Fibroblast of the aortic adventitia (primary cell): ENCODE results near the gene PKNOX2. TPM values are rescaled to one million over a fixed set of nuclear protein-coding genes. Genes with fewer than 3 reads are reported as not detected.

ENCODE experiments used
- DNase-seq: peaks from one replicate; pipeline ENCODE4 v3.0.0-alpha.2; 2010; ENCODE audit warnings: low read depth
- H3K4me3 ChIP-seq: 2 replicates; pipeline ENCODE4 v1.5.1; 2011; ENCODE audit warnings: low read depth, mild to moderate bottlenecking, control low read depth, low read length, moderate library complexity
- total RNA-seq: library from RNA; depleted of rRNA; stranded (reverse); fragments of >200 nt; gene quantifications from 2 replicates; pipeline ENCODE4 v1.2.3, GENCODE V29; 2012; ENCODE audit warnings: low replicate concordance
- TF ChIP-seq, protein P1 (sequence below): IDR thresholded peaks from 2 replicates; pipeline ENCODE4 v1.5.1; 2011; ENCODE audit warnings: mild to moderate bottlenecking, low read length, control low read depth, inconsistent platforms; ENCODE audit not compliant: insufficient read depth

The PKNOX2 gene
- total RNA-seq, 1 donor, result 2.0 TPM

DNA sequence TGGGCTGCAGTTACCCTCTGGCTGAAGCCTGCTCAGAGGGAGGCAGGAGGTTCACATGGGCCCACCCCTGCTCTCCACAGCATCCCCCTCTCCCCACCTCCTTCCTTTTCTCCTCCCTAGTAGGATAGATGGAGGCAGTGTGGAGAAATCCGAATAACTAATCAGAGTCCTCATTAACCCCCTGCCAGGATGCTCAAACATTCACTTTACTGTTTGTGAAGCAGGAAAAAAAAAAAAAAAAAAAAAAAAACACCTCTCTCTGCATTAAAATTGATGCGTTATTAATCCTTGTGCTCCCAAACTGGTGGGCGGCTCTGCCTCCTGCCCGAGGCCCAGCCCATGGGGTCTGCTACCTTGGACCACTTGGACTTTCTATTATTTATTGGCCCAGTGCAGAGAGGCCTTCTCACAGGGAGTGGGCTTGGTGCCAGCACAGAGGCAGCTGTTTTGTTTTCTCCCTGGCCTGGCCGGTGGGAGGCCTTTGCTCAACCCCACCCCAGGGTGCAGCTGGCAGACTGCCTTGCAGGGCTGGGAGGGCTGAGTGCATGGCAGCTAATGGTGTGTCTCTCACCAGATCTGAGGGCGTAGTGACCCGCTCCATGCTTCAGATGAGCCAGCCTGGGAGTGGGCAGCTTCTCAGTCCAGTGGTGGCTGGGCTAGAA lies 150.7 kb downstream of the PKNOX2 start:
- DNase-seq, result peak; percentile 65
- H3K4me3 ChIP-seq, result no peak overlapping the region
- TF ChIP-seq, protein P1, sequence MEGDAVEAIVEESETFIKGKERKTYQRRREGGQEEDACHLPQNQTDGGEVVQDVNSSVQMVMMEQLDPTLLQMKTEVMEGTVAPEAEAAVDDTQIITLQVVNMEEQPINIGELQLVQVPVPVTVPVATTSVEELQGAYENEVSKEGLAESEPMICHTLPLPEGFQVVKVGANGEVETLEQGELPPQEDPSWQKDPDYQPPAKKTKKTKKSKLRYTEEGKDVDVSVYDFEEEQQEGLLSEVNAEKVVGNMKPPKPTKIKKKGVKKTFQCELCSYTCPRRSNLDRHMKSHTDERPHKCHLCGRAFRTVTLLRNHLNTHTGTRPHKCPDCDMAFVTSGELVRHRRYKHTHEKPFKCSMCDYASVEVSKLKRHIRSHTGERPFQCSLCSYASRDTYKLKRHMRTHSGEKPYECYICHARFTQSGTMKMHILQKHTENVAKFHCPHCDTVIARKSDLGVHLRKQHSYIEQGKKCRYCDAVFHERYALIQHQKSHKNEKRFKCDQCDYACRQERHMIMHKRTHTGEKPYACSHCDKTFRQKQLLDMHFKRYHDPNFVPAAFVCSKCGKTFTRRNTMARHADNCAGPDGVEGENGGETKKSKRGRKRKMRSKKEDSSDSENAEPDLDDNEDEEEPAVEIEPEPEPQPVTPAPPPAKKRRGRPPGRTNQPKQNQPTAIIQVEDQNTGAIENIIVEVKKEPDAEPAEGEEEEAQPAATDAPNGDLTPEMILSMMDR, result no peak

- no peak overlapping the region for H3K4me3 ChIP-seq
- no peak for DNase-seq
- TF ChIP-seq, protein P1, result no peak
These were observed 152.9 kb downstream of the PKNOX2 start for GRCh38 chr11:125317416-125317815.

GRCh38 chr11:125319649-125320048 lies 155.1 kb downstream of the PKNOX2 start:
- no peak for DNase-seq
- TF ChIP-seq, protein P1, result no peak
- no peak overlapping the region for H3K4me3 ChIP-seq

DNA sequence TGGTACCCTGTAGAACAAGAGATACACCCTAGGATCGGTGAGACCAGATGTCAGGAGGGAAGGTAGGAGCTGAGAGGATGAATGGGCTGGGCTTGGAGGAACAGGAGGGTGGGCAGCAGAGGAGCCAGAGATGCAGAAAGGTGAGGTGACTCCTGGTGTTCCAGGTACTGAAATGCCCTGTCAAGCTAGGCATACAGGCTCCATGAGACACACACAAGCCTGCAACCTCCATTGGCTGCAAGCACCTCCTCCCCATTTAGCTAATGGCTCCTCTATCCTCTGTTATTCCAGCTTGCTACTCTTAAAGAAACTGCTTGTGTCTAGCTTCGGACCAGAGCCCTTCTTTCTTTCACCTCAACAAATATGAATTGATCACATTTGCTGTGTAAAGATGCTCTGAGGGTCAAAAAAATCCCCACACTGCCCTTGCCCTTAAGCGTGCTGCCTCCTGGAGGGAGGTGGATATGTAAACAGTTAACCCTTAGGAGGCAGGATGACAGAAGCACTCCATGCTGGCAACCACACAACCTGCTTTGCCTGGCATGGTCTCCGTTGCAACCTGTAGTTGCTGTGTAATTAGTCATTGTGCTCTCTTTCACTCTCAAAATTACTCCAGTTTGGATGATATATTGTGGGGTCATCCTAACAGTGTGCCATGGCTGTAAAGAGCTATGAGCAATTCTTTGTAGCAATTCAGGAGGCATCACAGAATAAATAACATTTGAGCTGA lies 156.0 kb downstream of the PKNOX2 start:
- no peak for DNase-seq
- no peak overlapping the region for H3K4me3 ChIP-seq
- TF ChIP-seq, protein P1, result no peak

DNA sequence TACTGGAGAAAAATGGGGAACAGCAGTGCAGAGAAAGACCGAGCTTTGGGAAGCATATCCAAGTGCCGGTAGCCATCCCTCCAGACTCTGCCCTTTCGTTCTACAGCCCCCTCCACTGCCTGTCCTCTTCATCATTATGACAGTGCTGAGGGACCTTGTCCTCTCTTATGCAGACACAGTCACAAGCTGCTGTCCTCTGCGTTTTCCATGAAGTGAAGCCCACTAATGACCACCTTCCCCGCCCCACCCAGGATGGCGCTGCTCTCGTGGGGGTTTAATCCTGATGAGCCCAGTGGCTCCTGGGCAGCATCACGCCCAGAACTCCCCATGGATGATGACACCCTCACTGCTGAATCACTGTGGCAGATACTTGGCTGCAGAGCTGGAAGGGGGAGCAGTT lies 157.7 kb downstream of the PKNOX2 start:
- no peak for DNase-seq
- no peak overlapping the region for H3K4me3 ChIP-seq
- TF ChIP-seq, protein P1, result no peak

GRCh38 chr11:125325196-125325595 lies 160.6 kb downstream of the PKNOX2 start:
- TF ChIP-seq, protein P1, result no peak
- DNase-seq, result no peak
- H3K4me3 ChIP-seq, result no peak overlapping the region
